RWPE2 (cell line): ENCODE data around the gene MYOZ2.
A peak's percentile ranks its signal among the peaks of the same experiment; 100 is the strongest.

Experiments used
- ATAC-seq: fragments of 200-7000 bp; cut with Tn5 transposase; 3 replicates; pipeline ENCODE4 v1.9.1; 2021; ENCODE audit warnings: low read depth
- DNase-seq: peaks from one replicate; pipeline ENCODE4 v3.0.0-alpha.2; 2020; ENCODE audit warnings: low spot score
- H3K27ac ChIP-seq: fragments of 450-650 bp; 2 replicates; pipeline ENCODE4 v1.5.1; 2017; ENCODE audit warnings: mild to moderate bottlenecking; ENCODE audit not compliant: poor library complexity, severe bottlenecking
- H3K27me3 ChIP-seq: fragments of 250-450 bp; sonication (Bioruptor Pico); 2 replicates; pipeline ENCODE4 v1.5.1; 2021; ENCODE audit warnings: mild to moderate bottlenecking, moderate library complexity; ENCODE audit not compliant: insufficient read depth, poor library complexity, severe bottlenecking
- H3K36me3 ChIP-seq: fragments of 250-450 bp; sonication (Bioruptor Pico); 2 replicates; pipeline ENCODE4 v1.5.1; 2020; ENCODE audit warnings: low read depth, mild to moderate bottlenecking, moderate library complexity
- H3K4me1 ChIP-seq: fragments of 250-450 bp; sonication (Bioruptor Pico); 2 replicates; pipeline ENCODE4 v1.5.1; 2021; ENCODE audit warnings: mild to moderate bottlenecking, moderate library complexity; ENCODE audit not compliant: insufficient read depth, poor library complexity, severe bottlenecking
- H3K4me3 ChIP-seq: fragments of 250-450 bp; sonication (Bioruptor Pico); 2 replicates; pipeline ENCODE4 v1.5.1; 2021; ENCODE audit warnings: mild to moderate bottlenecking, moderate library complexity; ENCODE audit not compliant: severe bottlenecking
- H3K9me3 ChIP-seq: fragments of 250-450 bp; sonication (Bioruptor Pico); 2 replicates; pipeline ENCODE4 v1.5.1; 2021; ENCODE audit warnings: mild to moderate bottlenecking, moderate library complexity; ENCODE audit not compliant: severe bottlenecking
- CTCF ChIP-seq: fragments of 450-650 bp; IDR thresholded peaks from one replicate; pipeline ENCODE4 v1.5.1; 2017; ENCODE audit warnings: mild to moderate bottlenecking, moderate library complexity; ENCODE audit not compliant: poor library complexity, severe bottlenecking

Gene MYOZ2

GRCh38 chr4:119212964-119213606 is 77.5 kb downstream of the MYOZ2 start:
- H3K36me3 ChIP-seq, result peaks cover 31% of the 10 kb centered on the region
- ATAC-seq, result peak; percentile 64
- peak overlapping the region; percentile 88 for H3K4me3 ChIP-seq
- peak; percentile 88 for DNase-seq
- H3K4me1 ChIP-seq, result peaks cover 29% of the 10 kb centered on the region
- no peaks in the 10 kb centered on the region for H3K9me3 ChIP-seq
- H3K27me3 ChIP-seq, result no peaks in the 10 kb centered on the region
- peak overlapping the region; percentile 93 for H3K27ac ChIP-seq
- TF ChIP-seq CTCF, result peak; percentile 45

- H3K4me3 ChIP-seq, result no peak overlapping the region
- no peak for DNase-seq
- TF ChIP-seq CTCF, result no peak
- H3K9me3 ChIP-seq, result no peaks in the 10 kb centered on the region
- no peaks in the 10 kb centered on the region for H3K27me3 ChIP-seq
- peaks cover 77% of the 10 kb centered on the region for H3K36me3 ChIP-seq
- no peak overlapping the region for H3K27ac ChIP-seq
- H3K4me1 ChIP-seq, result peaks cover 3% of the 10 kb centered on the region
- ATAC-seq, result no peak
Observed at GRCh38 chr4:119218093-119218492, 82.5 kb downstream of the MYOZ2 start.

- no peaks in the 10 kb centered on the region for H3K27me3 ChIP-seq
- TF ChIP-seq CTCF, result no peak
- H3K9me3 ChIP-seq, result no peaks in the 10 kb centered on the region
- no peak overlapping the region for H3K27ac ChIP-seq
- H3K36me3 ChIP-seq, result peaks cover 68% of the 10 kb centered on the region
- H3K4me1 ChIP-seq, result no peaks in the 10 kb centered on the region
- no peak overlapping the region for H3K4me3 ChIP-seq
- ATAC-seq (no peak), DNase-seq (no peak)
Observed at GRCh38 chr4:119221412-119221811, 85.8 kb downstream of the MYOZ2 start.

GRCh38 chr4:119227690-119228089 is 92.1 kb downstream of the MYOZ2 start:
- no peak for ATAC-seq
- Histone ChIP-seq H3K36me3 (peaks cover 18% of the 10 kb centered on the region; the same call in 1 of the 2 replicates), H3K27ac (no peak overlapping the region), H3K4me1 (no peaks in the 10 kb centered on the region), H3K4me3 (no peak overlapping the region), H3K27me3 (no peaks in the 10 kb centered on the region), H3K9me3 (no peaks in the 10 kb centered on the region)
- no peak for DNase-seq
- TF ChIP-seq CTCF, result no peak

- no peak for ATAC-seq
- no peaks in the 10 kb centered on the region for H3K27me3 ChIP-seq
- H3K27ac ChIP-seq, result no peak overlapping the region
- no peak for TF ChIP-seq CTCF
- H3K9me3 ChIP-seq, result no peaks in the 10 kb centered on the region
- DNase-seq, result no peak
- H3K4me1 ChIP-seq, result peaks cover 5% of the 10 kb centered on the region
- peaks cover 15% of the 10 kb centered on the region; the same call in 1 of the 2 replicates for H3K36me3 ChIP-seq
- no peak overlapping the region for H3K4me3 ChIP-seq
Observed at GRCh38 chr4:119228406-119228805, 92.8 kb downstream of the MYOZ2 start.
